GM12864 (cell line): ENCODE measurements around the gene CACNA1C.

Experiments
- DNase-seq: peaks from one replicate; pipeline ENCODE4 v3.0.0-alpha.2; 2011; ENCODE audit warnings: low read depth
- H3K4me3 ChIP-seq: 2 replicates; pipeline ENCODE4 v1.5.1; 2011; ENCODE audit warnings: mild to moderate bottlenecking, low read depth, low read length, control low read depth
- TF ChIP-seq, protein P1 (sequence below): IDR thresholded peaks from 2 replicates; pipeline ENCODE4 v1.5.1; 2011; ENCODE audit warnings: low read depth, mild to moderate bottlenecking, moderate library complexity, low read length, control low read depth, inconsistent platforms; ENCODE audit errors: missing control alignments

The CACNA1C gene

DNA sequence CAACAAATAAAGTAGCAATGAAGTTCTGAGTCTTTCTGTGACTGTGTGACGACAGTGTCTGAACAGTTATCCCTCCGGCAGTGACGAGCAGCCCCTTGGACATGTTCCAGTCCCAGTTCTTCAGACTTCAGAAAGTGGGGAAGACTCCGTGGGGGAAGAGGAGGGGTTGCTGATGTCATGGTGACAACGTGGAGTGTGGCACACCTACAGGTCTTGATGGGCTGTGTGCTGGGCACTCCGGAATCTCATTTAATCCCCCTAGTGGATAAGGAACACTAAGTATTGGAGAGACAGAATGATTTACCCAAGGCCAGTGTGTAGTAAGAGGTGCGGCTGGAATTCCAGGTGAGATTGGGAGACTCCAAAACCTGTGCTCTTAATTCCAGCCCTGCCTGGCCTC, 280.2 kb downstream of the CACNA1C start:
- DNase-seq: no peak
- TF ChIP-seq, protein P1, sequence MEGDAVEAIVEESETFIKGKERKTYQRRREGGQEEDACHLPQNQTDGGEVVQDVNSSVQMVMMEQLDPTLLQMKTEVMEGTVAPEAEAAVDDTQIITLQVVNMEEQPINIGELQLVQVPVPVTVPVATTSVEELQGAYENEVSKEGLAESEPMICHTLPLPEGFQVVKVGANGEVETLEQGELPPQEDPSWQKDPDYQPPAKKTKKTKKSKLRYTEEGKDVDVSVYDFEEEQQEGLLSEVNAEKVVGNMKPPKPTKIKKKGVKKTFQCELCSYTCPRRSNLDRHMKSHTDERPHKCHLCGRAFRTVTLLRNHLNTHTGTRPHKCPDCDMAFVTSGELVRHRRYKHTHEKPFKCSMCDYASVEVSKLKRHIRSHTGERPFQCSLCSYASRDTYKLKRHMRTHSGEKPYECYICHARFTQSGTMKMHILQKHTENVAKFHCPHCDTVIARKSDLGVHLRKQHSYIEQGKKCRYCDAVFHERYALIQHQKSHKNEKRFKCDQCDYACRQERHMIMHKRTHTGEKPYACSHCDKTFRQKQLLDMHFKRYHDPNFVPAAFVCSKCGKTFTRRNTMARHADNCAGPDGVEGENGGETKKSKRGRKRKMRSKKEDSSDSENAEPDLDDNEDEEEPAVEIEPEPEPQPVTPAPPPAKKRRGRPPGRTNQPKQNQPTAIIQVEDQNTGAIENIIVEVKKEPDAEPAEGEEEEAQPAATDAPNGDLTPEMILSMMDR: no peak
- H3K4me3 ChIP-seq: no peak overlapping the region

DNA sequence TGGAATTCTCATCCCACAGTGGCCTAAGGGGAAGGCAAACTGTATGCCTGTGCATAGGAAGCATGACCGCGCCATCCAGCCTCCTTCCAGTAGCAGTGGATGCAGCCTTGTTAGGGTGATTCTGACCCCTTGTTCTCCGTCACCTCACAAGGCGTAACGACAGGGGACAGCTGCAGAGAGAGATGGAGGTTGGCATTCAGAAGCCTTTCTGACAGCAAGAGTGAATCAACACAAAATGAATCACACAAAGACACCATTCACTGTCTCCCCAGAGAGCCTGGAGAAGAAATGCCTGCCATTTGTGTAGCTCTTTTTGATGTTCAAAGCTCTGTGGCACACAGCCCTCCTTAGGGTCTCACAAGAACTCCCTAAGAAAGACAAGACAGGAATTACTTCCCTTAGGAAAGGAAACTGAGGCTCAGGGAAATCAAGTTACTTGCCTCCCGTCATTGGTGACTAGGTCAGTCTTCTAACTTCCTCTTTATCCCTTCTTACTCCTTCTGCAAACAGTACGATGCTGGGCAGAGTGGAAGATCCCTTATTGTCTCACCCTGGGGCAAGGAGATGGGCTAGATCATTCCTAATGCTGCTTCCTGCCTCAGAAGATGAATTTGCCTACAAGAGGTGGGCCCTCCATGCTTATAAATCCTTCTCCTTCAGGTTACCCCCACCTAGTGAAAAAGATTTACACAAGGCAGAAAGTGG, 280.9 kb downstream of the CACNA1C start:
- TF ChIP-seq, protein P1: no peak

DNA sequence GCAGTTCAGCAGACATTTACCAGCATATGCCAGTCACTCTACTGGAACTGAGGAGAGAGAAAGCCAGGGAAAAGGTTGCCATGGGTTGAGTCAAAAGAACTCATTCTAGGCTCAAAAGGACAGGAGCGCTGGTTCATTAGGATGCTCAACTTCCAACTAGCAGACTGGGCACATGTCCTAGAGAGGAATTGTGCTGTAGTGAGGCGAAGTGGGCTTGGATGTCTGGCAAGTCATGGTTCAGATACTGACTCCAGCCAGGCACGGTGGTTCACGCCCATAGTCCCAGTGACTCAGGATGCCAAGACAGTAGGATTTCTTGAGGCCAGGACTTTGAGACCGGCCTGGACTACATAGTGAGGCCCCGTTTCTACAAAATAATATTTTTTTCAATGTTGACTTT, 281.5 kb downstream of the CACNA1C start:
- no peak for DNase-seq
- TF ChIP-seq, protein P1: no peak
- no peak overlapping the region for H3K4me3 ChIP-seq

More for the DNA sequence above, 280.9 kb downstream of the CACNA1C start:
- DNase-seq: no peak
- no peak overlapping the region for H3K4me3 ChIP-seq

DNA sequence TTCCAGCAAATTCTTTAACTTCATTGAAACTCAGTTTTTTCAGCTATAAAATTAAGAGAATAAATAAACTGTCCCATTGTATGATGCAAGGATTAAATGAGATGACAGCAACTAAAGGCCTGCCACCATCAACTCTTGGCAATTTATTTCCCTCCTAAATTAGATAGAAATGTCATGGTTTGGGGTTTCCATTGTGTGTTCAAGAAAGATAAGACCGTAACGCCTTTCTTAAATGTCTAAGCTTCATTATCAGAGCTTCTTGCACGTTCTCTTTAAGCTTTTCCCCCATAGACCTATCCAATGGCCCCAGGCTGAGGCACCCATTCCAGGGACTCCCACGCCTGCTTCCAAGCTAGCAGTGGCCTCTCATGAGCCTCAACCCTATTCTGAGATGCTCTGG, 281.9 kb downstream of the CACNA1C start:
- no peak for DNase-seq
- TF ChIP-seq, protein P1: no peak
- no peak overlapping the region for H3K4me3 ChIP-seq

DNA sequence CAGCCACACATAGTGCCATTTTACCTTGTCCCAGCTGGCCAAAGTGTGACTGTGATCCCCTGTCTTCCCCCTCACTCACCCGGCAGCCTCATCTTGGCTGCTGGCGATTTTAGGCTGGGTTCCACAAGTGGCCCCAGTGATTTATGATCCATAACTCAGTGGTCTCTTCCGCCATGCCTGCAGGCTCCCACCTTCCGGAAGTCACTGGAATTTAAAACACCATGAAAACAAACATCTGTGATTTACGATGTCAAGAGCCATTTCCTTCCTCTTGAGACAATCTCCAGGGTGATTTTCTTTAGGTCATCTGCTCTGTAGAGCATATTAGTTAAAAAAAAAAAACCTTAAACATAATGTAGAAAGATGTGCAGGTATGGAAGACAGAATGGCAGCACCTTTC, 282.3 kb downstream of the CACNA1C start:
- no peak overlapping the region for H3K4me3 ChIP-seq
- TF ChIP-seq, protein P1: no peak
- no peak for DNase-seq

DNA sequence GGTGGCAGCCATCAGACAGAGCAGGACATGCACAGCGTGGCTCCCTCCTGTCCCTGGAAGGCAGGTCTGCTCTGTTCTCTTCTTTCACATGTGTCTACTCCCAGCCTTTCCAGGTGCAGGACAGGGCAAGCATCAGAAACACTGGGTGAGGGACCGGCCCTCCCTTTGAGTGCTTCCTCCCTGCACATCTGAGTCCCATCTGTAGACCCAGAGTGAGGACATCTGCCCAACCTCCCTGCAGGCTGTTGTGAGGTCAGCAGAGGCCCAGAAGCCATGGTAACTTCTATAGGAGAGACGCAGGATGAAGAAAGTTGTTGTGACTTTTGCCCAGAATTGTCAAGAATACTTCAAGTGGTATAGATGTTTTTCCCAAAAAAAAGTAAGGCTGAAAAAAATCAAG, 282.7 kb downstream of the CACNA1C start:
- H3K4me3 ChIP-seq: no peak overlapping the region
- DNase-seq: no peak
- TF ChIP-seq, protein P1: no peak

DNA sequence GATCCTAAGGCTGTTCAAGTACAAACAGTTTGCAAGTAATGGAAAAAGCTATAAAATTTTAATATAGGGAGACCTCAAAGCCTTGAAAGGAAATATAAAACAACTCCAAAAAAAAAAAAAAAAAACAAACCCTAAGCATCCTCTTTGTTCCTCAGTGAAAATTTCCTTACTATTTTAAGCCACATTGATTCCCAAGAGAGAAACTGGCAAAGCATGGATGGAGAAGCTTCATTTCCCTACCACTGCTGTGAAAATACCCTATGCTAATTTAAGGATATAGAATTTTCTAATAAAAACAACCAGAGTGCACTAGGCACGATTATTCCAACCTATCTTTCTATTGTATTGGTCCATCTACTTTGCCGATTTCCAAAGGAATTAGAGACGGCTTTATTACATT, 283.1 kb downstream of the CACNA1C start:
- DNase-seq: no peak
- no peak overlapping the region; the same call in 1 of the 2 replicates for H3K4me3 ChIP-seq
- TF ChIP-seq, protein P1: no peak
